Neural cell (in vitro differentiated cells): ENCODE data around the gene HSD17B14. TPM values are rescaled to one million over a fixed set of nuclear protein-coding genes. Genes with fewer than 3 reads are reported as not detected.

Experiments used
- H2AFZ ChIP-seq: fragments of 200-600, 300-800 bp; sonication (generic), shearing (Covaris generic); 2 replicates; pipeline ENCODE4 v1.6.0; 2014; ENCODE audit warnings: low read depth, mild to moderate bottlenecking, antibody characterized with exemption, low read length, moderate library complexity
- H3F3A ChIP-seq: fragments of 200-600 bp; shearing (Covaris generic); 2 replicates; pipeline ENCODE4 v1.6.1; 2016; ENCODE audit warnings: mild to moderate bottlenecking, moderate library complexity, mixed read lengths, antibody characterized with exemption, low read length; ENCODE audit not compliant: insufficient read depth, poor library complexity, severe bottlenecking
- H3K27ac ChIP-seq: fragments of 200-600, 300-800 bp; sonication (generic), shearing (Covaris generic); 2 replicates; pipeline ENCODE4 v1.5.1; 2014; ENCODE audit warnings: mild to moderate bottlenecking, low read length, moderate library complexity
- H3K27me3 ChIP-seq: fragments of 300-800, 200-600 bp; sonication (generic), shearing (Covaris generic); 2 replicates; pipeline ENCODE4 v1.6.0; 2014; ENCODE audit warnings: mild to moderate bottlenecking, low read depth, low read length, moderate library complexity; ENCODE audit not compliant: insufficient read depth
- H3K36me3 ChIP-seq: fragments of 300-800, 200-600 bp; sonication (generic), shearing (Covaris generic); 2 replicates; pipeline ENCODE4 v1.5.1; 2014; ENCODE audit warnings: mild to moderate bottlenecking, antibody characterized with exemption, low read length, moderate library complexity; ENCODE audit not compliant: insufficient read depth
- H3K4me2 ChIP-seq: fragments of 300-800, 200-600 bp; sonication (generic), shearing (Covaris generic); 2 replicates; pipeline ENCODE4 v1.6.0; 2014; ENCODE audit warnings: mild to moderate bottlenecking, low read length
- H3K4me3 ChIP-seq: fragments of 300-800, 200-600 bp; sonication (generic), shearing (Covaris generic); 2 replicates; pipeline ENCODE4 v1.5.1; 2014; ENCODE audit warnings: mild to moderate bottlenecking, low read length, moderate library complexity
- H3K79me2 ChIP-seq: fragments of 200-600 bp; shearing (Covaris generic); replicated peaks from 2 replicates; pipeline ENCODE4 v1.6.0; 2014; ENCODE audit warnings: mild to moderate bottlenecking, low read length, moderate library complexity; ENCODE audit not compliant: insufficient read depth
- H3K9ac ChIP-seq: fragments of 300-800, 200-600 bp; sonication (generic), shearing (Covaris generic); 2 replicates; pipeline ENCODE4 v1.6.1; 2016; ENCODE audit warnings: mild to moderate bottlenecking, low read length, mixed read lengths
- H3K9me2 ChIP-seq: fragments of 200-600 bp; shearing (Covaris generic); 2 replicates; pipeline ENCODE4 v1.6.1; 2016; ENCODE audit warnings: mild to moderate bottlenecking, low read length, mixed read lengths; ENCODE audit not compliant: insufficient read depth
- H3K9me3 ChIP-seq: fragments of 200-600, 300-800 bp; sonication (generic), shearing (Covaris generic); 2 replicates; pipeline ENCODE4 v1.6.1; 2016; ENCODE audit warnings: mild to moderate bottlenecking, mixed run types, low read length, moderate library complexity, mixed read lengths
- H4K20me1 ChIP-seq: fragments of 200-600 bp; shearing (Covaris generic); 2 replicates; pipeline ENCODE4 v1.6.1; 2016; ENCODE audit warnings: mild to moderate bottlenecking, mixed run types; ENCODE audit not compliant: insufficient read depth
- EP300 ChIP-seq: fragments of 450-650 bp; conservative IDR thresholded peaks from 2 replicates; pipeline ENCODE4 v1.6.1; 2014; ENCODE audit warnings: antibody characterized with exemption, mild to moderate bottlenecking, moderate library complexity; ENCODE audit not compliant: poor library complexity, severe bottlenecking
- EZH2 ChIP-seq: fragments of 200-600, 300-800 bp; shearing (Covaris generic), sonication (generic); IDR thresholded peaks from 2 replicates; pipeline ENCODE4 v1.6.1; 2014; ENCODE audit warnings: antibody characterized with exemption, low read length, borderline replicate concordance, mild to moderate bottlenecking; ENCODE audit not compliant: insufficient read depth, poor library complexity, severe bottlenecking
- MXI1 ChIP-seq: fragments of 450-650 bp; conservative IDR thresholded peaks from 2 replicates; pipeline ENCODE4 v1.6.1; 2014; ENCODE audit warnings: antibody characterized with exemption, mild to moderate bottlenecking; ENCODE audit not compliant: poor library complexity, severe bottlenecking
- POLR2AphosphoS5 ChIP-seq: IDR thresholded peaks from 2 replicates; pipeline ENCODE4 v1.6.1; 2012
- RAD21 ChIP-seq: fragments of 450-650 bp; conservative IDR thresholded peaks from 2 replicates; pipeline ENCODE4 v1.6.1; 2014; ENCODE audit warnings: antibody characterized with exemption, mild to moderate bottlenecking, moderate library complexity
- REST ChIP-seq: IDR thresholded peaks from 2 replicates; pipeline ENCODE4 v1.6.1; 2012; ENCODE audit warnings: borderline replicate concordance
- SMC3 ChIP-seq: fragments of 450-650 bp; conservative IDR thresholded peaks from 2 replicates; pipeline ENCODE4 v1.6.1; 2014; ENCODE audit warnings: antibody characterized with exemption, mild to moderate bottlenecking, moderate library complexity; ENCODE audit not compliant: poor library complexity
- TAF1 ChIP-seq: IDR thresholded peaks from 2 replicates; pipeline ENCODE4 v1.6.1; 2012; ENCODE audit warnings: low read depth
- polyA plus RNA-seq: library from polyadenylated mRNA; depleted of rRNA; stranded (reverse); fragments of >200 nt; gene quantifications from 2 replicates; pipeline ENCODE4 v1.2.3, GENCODE V29; 2014
- TF ChIP-seq, protein P1 (sequence below): fragments of 450-650 bp; IDR thresholded peaks from 2 replicates; pipeline ENCODE4 v1.5.1; 2014; ENCODE audit warnings: antibody characterized with exemption, mild to moderate bottlenecking, moderate library complexity; ENCODE audit not compliant: poor library complexity, severe bottlenecking

The HSD17B14 gene
- polyA plus RNA-seq, 1 donor from 2014 or later: 0.40 TPM

GRCh38 chr19:48858984-48859710, 22.9 kb upstream of the HSD17B14 start:
- TF ChIP-seq, protein P1, sequence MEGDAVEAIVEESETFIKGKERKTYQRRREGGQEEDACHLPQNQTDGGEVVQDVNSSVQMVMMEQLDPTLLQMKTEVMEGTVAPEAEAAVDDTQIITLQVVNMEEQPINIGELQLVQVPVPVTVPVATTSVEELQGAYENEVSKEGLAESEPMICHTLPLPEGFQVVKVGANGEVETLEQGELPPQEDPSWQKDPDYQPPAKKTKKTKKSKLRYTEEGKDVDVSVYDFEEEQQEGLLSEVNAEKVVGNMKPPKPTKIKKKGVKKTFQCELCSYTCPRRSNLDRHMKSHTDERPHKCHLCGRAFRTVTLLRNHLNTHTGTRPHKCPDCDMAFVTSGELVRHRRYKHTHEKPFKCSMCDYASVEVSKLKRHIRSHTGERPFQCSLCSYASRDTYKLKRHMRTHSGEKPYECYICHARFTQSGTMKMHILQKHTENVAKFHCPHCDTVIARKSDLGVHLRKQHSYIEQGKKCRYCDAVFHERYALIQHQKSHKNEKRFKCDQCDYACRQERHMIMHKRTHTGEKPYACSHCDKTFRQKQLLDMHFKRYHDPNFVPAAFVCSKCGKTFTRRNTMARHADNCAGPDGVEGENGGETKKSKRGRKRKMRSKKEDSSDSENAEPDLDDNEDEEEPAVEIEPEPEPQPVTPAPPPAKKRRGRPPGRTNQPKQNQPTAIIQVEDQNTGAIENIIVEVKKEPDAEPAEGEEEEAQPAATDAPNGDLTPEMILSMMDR: no peak
- TF ChIP-seq RAD21: no peak
- no peak for TF ChIP-seq POLR2AphosphoS5
- TF ChIP-seq TAF1: no peak

DNA sequence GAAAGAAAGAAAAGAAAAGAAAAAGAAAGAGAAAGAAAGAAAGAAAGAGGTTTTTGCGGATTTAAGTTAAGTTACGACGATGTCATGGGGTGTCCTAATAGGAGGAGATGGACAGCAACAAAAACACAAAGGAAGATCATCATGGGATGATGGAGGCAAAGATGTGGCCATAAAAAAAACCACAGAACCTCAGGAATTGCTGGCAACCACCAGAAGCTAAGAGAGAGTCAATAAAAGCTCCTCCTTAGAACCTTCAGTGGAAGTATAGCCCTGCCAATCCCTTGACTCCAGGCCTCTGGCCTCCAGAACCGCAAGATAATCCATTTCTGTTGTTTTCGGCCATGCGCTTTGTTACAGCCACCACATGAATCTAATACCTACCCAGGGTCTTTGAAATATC, 20.6 kb upstream of the HSD17B14 start:
- Histone ChIP-seq H3K27me3 (no peaks in the 10 kb centered on the region), H2AFZ (no peak overlapping the region), H3K9ac (no peak overlapping the region), H3K36me3 (no peaks in the 10 kb centered on the region), H3K27ac (no peak overlapping the region), H3K9me2 (no peaks in the 10 kb centered on the region), H3K4me3 (no peak overlapping the region), H3K79me2 (no peaks in the 10 kb centered on the region), H3K9me3 (no peaks in the 10 kb centered on the region), H3F3A (no peaks in the 10 kb centered on the region), H4K20me1 (no peaks in the 10 kb centered on the region), H3K4me2 (no peak overlapping the region)
- TF ChIP-seq EZH2 (no peak), POLR2AphosphoS5 (no peak), SMC3 (no peak)
- TF ChIP-seq, protein P1: no peak

More at GRCh38 chr19:48858984-48859710, 22.9 kb upstream of the HSD17B14 start:
- H2AFZ ChIP-seq: no peak overlapping the region
- H3K79me2 ChIP-seq: no peaks in the 10 kb centered on the region
- H3K36me3 ChIP-seq: no peaks in the 10 kb centered on the region
- H4K20me1 ChIP-seq: no peaks in the 10 kb centered on the region
- no peak overlapping the region for H3K4me3 ChIP-seq
- H3K9me2 ChIP-seq: no peaks in the 10 kb centered on the region
- H3K27me3 ChIP-seq: no peaks in the 10 kb centered on the region
- H3K9me3 ChIP-seq: no peaks in the 10 kb centered on the region
- no peaks in the 10 kb centered on the region for H3F3A ChIP-seq
- no peak overlapping the region for H3K4me2 ChIP-seq
- H3K27ac ChIP-seq: no peak overlapping the region
- H3K9ac ChIP-seq: no peak overlapping the region

GRCh38 chr19:48854103-48854502, 17.8 kb upstream of the HSD17B14 start:
- Histone ChIP-seq H3K27ac (no peak overlapping the region), H3K36me3 (no peaks in the 10 kb centered on the region), H4K20me1 (no peaks in the 10 kb centered on the region), H2AFZ (no peak overlapping the region), H3K4me2 (no peak overlapping the region), H3K9me2 (no peaks in the 10 kb centered on the region), H3K9ac (no peak overlapping the region), H3F3A (no peaks in the 10 kb centered on the region), H3K4me3 (no peak overlapping the region), H3K79me2 (no peaks in the 10 kb centered on the region), H3K27me3 (no peaks in the 10 kb centered on the region), H3K9me3 (no peaks in the 10 kb centered on the region)
- no peak for TF ChIP-seq RAD21
- TF ChIP-seq SMC3: no peak
- TF ChIP-seq, protein P1: no peak
- no peak for TF ChIP-seq EP300
- no peak for TF ChIP-seq EZH2
- no peak for TF ChIP-seq MXI1
- no peak for TF ChIP-seq POLR2AphosphoS5
- no peak for TF ChIP-seq REST
- no peak for TF ChIP-seq TAF1
